GM12875 (cell line): Measurements from ENCODE around the gene MED16.

Experiments
- H3K4me3 ChIP-seq: one replicate; pipeline ENCODE4 v1.5.1; 2011; ENCODE audit warnings: low read depth, low read length, control low read depth
- CTCF ChIP-seq: IDR thresholded peaks from 2 replicates; pipeline ENCODE4 v1.5.1; 2011; ENCODE audit warnings: low read depth, mild to moderate bottlenecking, control low read depth, inconsistent platforms, low read length, moderate library complexity, borderline replicate concordance; ENCODE audit not compliant: insufficient read depth

MED16 gene

GRCh38 chr19:871446-872265 lies 21.3 kb downstream of the MED16 start:
- no peak overlapping the region for H3K4me3 ChIP-seq

GRCh38 chr19:870963-871401 lies 22.0 kb downstream of the MED16 start:
- H3K4me3 ChIP-seq: no peak overlapping the region
- TF ChIP-seq CTCF: no peak

More at GRCh38 chr19:871446-872265, 21.3 kb downstream of the MED16 start:
- no peak for TF ChIP-seq CTCF

GRCh38 chr19:870314-870713 lies 22.7 kb downstream of the MED16 start:
- no peak for TF ChIP-seq CTCF

GRCh38 chr19:869245-870177 lies 23.5 kb downstream of the MED16 start:
- no peak overlapping the region for H3K4me3 ChIP-seq
- TF ChIP-seq CTCF: no peak

More at GRCh38 chr19:870314-870713, 22.7 kb downstream of the MED16 start:
- H3K4me3 ChIP-seq: no peak overlapping the region

GRCh38 chr19:868458-869244 lies 24.3 kb downstream of the MED16 start:
- no peak overlapping the region for H3K4me3 ChIP-seq
- TF ChIP-seq CTCF: no peak

- TF ChIP-seq CTCF: no peak
Observed at GRCh38 chr19:867855-868457, 25.0 kb downstream of the MED16 start.

More at GRCh38 chr19:867855-868457, 25.0 kb downstream of the MED16 start:
- no peak overlapping the region for H3K4me3 ChIP-seq
